ENCODE measurements around the gene CCDC7.
"Not testable (repeated sequence)": the region's sequence is repeated elsewhere in the genome, so short reads cannot be mapped to it uniquely, and the experiment has no call there.

CCDC7 gene

DNA sequence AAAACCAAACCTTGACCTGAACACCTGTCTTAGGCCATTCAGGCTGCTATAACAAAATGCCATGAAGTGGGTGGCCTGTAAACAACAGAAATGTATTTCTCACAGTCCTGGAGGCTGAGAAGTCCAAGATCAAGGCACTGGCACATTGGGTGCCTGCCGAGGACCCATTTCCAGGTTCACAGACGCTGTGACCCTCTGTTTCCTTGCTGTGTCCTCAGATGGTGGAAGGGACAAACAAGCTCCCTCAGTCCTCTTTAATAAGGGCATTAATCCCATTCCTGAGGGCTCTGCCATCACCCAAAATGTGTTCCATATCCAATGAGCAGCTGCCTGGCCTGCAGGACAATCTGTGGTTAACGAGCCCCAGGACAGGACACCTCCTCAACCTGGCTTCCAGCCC lies 444.5 kb downstream of the CCDC7 start:
- DNase-seq: no peak

DNA sequence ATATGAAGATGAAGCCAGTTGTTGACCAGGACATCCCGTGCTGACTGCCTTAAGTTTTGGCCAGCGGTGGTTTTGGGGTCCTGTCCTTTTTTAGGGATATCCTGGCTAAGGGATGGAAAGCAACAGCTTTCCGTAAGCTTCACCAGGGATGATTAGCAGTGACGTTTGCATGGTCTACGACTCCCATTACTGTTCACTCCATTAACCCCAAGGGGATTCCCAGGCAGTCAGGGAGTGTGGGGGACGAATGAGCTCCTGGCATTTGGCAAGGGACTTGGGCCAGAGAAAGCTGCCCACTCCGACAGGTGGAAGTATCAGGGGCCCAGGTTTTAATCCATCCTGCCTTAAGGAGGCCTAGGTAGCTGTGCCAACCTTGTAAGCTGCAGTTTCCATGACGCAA lies 445.3 kb downstream of the CCDC7 start:
- no peak for DNase-seq

DNA sequence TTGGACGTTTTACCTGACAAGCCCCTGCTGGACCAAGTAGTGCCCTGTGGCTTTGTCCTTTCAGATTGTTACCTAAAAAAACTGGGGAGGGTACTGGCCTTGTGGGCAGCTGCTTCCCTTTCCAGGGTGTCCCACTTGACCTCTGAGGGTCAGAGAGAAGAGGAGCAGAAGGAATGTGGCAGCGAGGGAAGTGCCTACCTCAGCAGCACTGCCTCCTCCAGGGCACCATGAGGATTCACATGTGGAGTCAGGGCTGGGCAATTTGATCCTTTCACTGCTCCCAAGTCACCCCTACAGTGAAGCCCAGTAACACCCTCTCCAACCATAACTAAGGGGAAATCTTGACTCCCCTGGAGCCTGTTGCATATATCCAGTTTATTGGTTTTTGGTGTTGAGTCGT lies 447.5 kb downstream of the CCDC7 start:
- no peak for DNase-seq

DNA sequence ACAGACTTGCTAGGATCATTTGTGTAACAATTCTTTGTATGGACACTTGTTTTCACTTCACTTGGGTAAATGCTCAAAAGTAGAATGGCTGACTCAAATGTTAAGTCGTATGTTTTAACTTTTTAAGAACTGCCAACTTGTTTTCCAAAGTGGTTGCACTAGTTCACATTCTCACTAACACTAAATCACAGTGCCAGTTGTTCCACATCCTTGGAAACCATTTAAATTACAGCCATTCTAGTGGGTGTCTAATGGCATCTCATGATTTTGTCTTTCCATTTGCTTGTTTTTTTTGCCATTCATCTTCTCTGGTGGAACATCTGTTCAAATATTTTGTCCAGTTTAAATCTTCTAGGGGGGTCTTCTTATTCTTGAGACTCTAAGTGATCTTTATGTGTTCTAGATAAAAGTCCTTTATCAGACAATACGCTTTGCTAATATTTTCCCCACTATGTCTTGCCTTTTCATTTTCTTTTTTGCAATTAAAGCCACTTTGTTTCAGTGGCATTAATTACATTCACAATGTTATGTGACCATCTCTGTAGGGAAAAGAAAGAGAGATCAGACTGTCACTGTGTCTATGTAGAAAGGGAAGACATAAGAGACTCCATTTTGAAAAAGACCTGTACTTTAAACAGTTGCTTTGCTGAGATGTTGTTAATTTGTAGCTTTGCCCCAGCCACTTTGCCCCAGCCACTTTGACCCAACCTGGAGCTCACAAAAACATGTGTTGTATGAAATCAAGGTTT lies 448.1 kb downstream of the CCDC7 start:
- no peak for DNase-seq

DNA sequence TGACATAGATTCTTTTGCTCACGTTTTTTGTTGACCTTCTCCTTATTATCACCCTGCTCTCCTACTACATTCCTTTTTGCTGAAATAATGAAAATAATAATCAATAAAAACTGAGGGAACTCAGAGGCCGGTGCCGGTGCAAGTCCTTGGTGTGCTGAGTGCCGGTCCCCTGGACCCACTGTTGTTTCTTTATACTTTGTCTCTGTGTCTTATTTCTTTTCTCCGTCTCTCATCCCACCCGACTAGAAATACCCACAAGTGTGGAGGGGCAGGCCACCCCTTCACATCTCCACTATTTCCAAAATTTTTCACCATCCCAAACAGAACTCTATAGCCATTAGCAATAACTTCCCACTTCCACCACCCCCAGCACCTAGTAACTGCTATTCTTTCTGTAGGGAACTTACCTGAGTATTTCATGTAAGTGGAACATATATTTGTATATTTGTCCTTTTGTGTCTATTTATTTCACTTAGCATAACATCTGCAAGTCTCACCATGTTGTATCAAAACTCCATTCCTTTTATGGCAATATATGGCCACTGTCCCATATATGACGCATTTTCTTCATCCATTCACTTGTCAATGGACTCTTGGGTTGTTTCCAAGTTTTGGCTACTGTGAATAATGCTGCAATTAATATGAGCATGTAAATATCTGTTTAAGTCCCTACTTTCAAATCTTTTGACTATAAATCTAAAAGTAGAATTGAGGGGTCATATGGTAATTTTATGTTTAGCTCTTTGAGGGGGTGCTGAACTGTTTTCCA lies 449.4 kb downstream of the CCDC7 start:
- not testable (repeated sequence) for DNase-seq

DNA sequence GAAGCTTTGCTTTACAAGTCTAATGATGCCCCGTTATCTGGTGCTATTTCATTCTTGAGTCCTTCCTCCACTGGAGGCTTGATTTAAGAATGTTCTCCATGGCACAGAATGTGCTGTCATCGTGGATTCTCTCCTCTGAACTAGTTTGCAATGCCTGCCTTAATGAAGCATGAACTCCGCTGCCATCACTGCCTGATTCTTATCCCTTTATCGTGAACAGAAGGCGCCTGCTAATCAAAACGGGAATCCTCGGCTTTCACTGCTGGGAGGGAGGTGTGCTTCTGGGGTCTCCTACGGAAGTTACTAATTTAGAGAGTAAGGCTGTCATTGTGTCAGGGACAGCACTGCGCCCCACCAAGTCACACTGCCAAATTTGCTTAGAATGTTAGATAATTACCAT lies 455.9 kb downstream of the CCDC7 start:
- DNase-seq: no peak

DNA sequence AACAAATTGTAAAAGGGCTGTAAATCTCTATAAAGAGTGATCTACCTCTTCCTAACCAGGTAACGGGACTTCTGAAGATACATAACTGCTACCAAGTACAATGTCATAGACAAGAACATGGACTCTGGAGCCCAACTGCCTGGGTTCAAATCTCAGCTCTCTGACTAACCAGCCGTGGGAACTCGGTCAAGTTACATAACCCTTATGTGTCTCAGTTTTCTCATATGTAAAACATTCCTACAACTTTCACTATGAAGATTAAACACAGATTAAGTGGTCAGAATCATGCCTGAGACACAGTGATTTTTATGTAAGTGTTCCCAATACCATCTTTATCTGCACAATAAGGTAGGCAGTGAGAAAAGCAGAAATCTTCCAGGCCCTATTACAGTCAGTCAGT lies 459.5 kb downstream of the CCDC7 start:
- no peak for DNase-seq

DNA sequence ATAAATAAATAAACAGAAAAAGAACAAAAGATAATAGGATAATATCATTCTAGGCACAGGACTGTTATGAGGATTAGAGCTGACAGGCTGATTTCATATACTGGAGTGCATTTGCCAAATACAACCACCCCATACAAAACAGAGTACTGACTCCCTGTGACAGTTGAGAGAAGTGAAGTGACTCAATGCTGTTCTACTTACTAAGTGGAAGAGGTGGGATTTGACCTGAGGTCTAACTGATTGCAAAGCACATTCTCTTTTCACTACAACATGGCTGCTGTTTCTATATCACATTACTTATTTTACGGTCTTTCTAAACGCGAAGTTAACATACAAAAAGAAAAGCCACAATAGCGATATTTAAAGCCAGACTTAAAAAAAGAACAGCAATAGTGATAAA lies 460.7 kb downstream of the CCDC7 start:
- no peak for DNase-seq

DNA sequence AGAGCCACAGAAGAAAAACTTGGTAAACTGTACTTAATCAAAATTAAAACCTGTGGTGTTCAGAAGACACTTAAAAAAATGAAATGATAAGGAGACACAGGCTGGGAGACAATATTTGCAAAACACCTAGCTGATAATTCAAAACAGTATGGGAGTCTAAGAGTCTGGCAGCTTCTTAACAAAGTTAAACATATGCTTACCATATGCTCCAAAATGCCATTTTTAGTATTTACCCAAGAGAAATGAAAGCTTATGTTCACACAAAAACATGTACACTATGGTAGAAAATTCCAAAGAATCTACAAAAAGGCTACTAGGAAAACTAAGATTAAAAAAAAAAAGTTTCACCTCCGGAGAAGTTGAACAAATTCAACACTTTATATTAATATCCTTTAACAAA lies 463.5 kb downstream of the CCDC7 start:
- DNase-seq: no peak

DNA sequence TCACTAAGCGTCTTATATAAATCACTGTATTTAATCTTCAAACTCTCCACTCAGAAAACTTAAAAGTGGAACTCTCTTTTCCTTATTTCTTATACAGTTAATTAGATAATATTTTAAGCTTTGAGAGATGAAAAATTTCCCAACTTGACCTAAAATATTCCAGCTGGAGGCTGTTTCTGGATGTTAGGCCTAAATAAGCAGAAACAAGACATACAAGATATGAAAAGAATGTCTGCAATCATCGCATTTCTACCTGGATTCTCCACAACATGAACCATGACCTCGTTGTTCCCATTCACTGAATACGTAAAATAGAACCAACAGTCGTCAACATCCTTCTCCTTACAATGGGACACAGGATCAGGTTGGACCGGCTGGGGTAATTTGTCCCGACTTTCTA lies 464.0 kb downstream of the CCDC7 start:
- not testable (repeated sequence) for DNase-seq

DNA sequence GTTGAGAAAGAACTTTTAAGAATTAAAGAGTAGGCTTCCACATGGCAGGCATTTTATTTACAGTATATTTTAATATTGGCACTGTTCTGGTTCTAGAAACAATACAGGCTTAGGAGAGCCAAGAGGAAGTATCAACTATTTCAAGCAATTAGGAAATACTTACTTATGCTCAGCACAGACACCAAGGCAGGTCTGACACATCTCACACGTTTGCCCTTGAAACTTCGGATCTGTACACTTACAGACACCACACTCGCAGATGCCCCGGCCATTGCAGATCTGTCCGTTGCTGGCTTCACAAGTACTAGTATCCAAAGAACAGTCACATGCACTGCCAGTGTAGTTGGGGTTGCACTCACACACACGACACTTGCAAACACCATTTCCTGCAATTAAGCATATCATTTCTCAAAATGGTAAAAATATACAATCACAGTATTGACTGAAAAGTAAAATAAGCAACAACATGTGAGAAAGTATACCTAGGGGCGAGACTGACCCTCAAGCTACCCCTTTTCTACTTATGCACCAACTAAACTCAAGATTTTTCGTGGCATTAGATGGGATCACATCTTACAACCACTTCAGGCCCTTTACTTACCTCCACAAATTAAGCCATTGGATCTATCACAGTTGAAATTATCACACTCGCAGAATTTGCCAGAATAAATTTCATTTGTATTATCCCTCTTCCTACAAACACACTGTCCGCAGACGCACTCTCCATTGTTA lies 465.5 kb downstream of the CCDC7 start:
- DNase-seq: no peak

DNA sequence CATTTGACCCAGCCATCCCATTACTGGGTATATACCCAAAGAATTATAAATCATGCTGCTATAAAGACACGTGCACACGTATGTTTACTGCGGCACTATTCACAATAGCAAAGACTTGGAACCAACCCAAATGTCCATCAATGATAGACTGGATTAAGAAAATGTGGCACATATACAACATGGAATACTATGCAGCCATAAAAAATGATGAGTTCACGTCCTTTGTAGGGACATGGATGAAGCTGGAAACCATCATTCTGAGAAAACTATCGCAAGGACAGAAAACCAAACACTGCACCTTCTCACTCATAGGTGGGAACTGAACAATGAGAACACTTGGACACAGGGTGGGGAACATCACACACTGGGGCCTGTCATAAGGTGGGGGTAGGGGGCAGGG lies 471.9 kb downstream of the CCDC7 start:
- not testable (repeated sequence) for DNase-seq

DNA sequence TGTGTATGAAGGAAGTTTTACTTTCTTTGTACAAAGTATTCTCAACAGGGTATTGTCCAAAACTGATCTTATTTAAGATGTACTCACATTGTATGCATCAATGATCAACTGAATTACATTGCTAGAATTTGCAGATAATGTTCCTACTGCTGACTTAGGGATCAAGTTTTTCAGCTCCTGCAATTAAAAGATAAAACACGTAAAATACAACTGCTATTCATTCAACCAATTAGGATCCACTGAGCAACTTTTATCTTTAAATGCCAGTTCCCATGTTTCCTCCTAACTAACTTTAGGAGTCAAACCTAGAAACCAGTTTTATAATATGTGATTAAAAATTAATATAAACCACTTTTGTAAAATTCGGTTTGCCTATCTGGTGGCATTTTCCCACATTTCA lies 476.2 kb downstream of the CCDC7 start:
- DNase-seq: no peak

DNA sequence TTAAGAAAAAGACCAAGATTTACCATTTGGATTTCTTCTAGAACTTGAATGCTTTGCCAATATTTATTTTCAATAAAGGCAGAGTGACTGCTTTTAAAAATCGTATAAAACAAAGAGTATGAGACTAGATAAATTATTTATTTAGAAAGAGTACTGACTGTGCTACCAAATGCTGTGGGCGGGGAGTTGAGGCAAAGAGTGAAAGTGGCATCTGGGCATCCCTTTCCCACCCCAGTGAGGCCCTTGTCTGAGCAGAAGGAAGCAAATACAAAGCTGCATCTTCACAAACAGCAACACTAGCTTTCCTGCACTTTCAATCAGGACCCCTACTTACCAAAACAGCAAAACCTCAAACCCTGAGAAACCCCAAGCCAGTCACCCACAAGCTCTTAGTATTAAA lies 477.2 kb downstream of the CCDC7 start:
- DNase-seq: no peak

DNA sequence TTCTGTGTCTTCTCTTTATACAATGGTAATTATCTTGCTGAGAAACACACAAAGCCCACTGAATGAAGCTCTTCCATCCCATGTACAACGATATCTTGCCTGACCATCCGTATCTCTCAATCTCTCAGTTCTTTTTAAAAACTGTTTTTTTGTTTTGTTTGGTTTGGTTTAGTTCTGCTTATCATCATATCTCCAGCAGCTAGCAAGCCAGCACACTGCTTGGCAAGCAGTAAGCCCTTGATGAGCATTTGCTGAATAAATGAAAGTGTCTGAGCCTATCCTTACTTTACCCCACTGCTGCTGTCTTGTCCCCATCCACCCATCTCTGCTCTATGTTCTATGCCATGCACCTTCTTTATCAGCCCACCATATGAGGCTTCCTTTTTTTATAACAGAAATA lies 477.9 kb downstream of the CCDC7 start:
- DNase-seq: no peak

Measured in CD4-positive, alpha-beta T cell treated with Interleukin-17A for 4 hours (primary cell).